HG02678 (cell line): ENCODE measurements around the gene LCE3C.
"Not testable (repeated sequence)": the region's sequence is repeated elsewhere in the genome, so short reads cannot be mapped to it uniquely, and the experiment has no call there.

ENCODE experiments used
- ATAC-seq: cut with Tn5 transposase; IDR thresholded peaks from one replicate; pipeline ENCODE4 v1.9.1; 2021; ENCODE audit warnings: mild to moderate bottlenecking, moderate library complexity; ENCODE audit not compliant: unreplicated experiment

The LCE3C gene, protein sequence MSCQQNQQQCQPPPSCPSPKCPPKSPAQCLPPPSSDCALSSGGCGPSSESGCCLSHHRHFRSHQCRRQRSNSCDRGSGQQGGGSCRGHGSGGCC

DNA sequence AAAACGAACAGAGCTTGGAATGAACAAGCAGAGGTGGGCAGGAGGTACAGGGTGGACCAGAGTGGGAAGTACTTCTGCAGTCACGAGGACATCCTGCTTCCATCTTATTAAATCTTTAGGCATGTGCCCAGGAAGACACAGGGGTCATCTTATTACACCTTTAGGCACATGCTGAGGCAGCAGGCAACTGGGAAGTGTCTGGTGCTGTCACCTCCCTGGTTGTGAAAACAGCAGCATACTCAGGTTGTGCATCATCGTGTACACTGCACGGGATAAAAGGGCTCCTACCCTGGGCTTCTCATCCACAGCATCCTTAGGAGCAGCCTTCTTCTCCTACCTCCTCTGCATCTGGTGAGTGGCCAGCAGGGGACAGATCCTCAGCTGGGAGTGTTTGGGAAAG lies at the start of gene LCE3C:
TSS of gene LCE3C (plus strand) at position 301 of the 400 bp plus-strand sequence. CDS start 498 bp downstream, outside the sequence.
- ATAC-seq: no peak

DNA sequence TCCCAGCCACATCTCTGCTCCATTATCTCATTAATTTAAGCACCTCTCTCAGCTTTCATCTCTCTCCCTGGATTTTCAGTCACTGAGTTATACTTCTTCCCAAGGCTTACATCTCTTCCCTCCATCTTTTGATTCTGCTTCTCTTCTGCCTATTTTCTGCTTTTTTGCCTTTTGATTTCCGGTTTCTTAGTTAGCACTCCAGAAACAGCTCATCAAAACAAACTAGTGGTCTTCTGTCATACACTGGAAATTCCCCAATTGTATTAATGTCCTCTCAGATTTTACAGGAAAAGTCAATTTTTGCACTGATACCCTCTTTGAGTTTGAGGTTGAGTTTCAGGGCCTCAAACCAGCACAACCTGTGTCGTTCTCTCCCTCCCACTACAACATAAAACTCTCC lies 34.9 kb upstream of the LCE3C start:
- no peak for ATAC-seq

DNA sequence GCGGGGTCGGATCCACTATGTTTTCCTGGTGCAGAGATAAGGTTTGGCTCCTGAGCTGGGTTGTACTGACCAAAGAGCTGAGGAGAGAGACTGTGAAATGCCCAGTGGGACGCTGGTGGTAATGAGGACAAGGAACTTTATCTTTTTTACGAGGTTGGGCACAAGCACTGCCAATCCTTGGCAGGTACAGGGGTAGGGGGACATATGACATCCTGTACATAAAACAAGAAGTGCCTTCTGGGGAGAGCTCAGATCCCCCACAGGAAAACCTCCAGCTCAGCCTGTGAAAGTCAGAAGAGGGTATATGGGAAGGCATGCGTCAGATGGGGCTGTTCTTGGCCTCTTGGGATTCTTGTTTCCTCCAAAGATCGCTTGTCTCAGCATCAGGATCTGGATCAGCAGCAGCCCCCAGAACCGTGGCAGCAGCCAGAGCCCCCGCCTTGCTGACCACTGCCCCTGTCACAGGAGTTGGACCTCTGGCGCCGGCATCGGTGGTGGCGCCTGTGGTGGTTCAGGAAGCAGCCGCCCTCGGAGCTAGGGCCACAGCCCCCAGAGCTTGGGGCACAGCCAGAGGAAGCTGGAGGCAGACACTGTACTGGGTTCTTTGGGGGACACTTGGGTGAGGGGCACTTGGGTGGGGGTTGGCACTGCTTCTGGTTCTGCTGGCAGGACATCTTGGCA lies 34.4 kb upstream of the LCE3C start:
- ATAC-seq: no peak

DNA sequence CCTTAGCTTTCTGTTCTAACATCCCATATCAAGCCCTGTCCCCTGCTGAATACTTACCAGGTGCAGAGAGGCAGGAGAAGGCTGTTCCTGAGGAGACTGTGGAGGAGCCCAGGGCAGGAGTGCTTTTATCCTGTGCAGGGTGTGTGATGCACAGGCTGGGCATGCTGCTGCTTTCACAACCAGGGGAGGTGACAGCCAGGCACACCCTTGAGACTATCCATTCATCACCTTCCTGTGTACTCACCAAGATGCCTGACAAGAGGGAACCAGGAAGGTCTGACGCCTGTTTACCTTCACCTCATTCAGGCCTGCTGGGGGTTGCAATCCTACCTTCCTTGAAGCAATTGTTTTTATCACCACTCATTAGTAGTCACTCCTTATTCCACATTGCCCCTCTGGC lies 33.4 kb upstream of the LCE3C start, which contains the start of gene LCE3E:
TSS of gene LCE3E (minus strand) at position 100 of the 400 bp plus-strand sequence. CDS start 572 bp downstream, outside the sequence.
- no peak for ATAC-seq

DNA sequence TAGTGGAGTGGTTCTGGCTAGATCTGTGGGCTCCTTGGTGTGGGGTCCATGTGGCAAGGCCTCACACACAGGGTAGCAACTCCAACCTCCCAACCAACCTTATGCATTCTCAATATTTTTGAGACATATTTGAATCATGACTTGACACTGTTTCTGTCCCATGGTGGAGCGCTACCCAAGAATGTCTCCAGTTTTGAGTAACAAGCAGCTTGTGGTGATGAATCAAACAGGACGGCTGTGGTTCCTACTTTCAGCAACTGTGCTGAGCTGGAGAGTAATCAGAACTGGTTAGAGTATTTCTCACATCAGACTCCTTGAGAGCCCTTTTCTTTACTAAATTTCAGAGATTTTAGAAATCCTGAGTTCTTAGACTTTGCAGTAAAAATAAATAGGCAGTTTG lies 22.9 kb upstream of the LCE3C start:
- ATAC-seq: no peak

DNA sequence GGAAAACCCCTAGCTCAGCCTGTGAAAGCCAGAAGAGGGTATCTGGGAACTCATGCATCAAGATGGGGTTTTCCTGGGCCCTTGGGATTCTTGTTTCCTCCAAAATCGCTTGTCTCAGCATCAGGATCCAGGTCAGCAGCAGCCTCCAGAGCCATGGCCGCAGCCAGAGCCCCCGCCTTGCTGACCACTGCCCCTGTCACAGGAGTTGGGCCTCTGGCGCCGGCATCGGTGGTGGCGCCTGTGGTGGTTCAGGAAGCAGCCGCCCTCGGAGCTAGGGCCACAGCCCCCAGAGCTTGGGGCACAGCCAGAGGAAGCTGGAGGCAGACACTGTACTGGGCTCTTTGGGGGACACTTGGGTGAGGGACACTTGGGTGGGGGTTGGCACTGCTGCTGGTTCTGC lies 20.5 kb upstream of the LCE3C start:
- ATAC-seq: not testable (repeated sequence)

DNA sequence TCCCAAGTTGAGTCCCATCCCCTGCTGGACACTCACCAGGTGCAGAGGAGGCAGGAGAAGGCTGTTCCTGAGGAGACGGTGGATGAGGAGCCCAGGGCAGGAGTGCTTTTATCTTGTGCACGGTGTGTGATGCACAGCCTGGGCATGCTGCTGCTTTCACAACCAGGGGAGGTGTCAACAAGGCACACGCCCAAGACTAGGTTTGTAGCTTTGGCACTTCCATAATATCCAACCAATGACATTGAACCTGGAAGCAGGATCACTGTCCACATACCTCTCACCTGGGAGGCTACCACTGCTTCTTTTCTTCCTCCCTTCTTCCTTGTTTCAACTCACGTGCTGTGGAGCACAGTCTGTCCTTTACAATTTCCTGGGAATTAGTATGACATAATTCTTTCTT lies 19.6 kb upstream of the LCE3C start, which contains the start of gene LCE3D:
TSS of gene LCE3D (minus strand) at position 84 of the 400 bp plus-strand sequence. CDS start 580 bp downstream, outside the sequence.
- ATAC-seq: no peak

DNA sequence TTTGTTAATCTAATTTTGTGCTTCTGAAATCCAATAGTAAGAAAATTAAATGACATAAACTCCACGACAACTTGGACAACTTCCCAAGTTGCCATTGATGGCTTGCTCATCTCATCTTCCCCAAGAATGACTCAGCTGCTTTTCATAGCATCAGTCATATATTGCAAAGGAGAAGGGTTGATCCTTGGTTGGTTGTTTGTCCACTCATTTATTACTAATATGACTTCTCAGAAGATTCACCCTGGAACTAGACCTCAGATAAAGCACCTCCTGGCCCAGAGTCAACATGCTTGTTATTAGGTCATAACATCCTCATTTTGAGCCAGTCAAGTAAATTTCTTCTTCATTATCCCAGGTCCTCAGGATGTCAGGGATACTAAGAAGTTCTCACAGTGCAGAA lies 17.4 kb upstream of the LCE3C start:
- no peak for ATAC-seq

DNA sequence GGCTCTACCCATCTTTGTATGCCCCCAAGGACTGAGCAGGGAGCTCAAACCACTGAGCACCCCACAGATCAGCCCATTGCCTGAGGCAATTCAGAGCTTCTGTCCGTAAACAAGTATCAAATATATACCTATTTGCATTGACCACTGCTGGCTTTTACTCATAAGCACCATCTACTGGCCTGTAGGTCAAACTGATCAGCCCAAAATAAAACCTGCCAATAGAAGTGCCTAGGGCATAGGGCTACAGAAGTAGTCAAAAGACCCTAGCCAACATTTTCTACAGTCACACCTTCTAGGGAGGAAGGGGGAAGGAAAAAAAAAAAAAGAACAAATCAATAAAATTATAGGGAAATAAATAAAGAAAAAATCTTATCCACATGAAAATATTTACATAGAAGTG lies 14.4 kb upstream of the LCE3C start:
- no peak for ATAC-seq

DNA sequence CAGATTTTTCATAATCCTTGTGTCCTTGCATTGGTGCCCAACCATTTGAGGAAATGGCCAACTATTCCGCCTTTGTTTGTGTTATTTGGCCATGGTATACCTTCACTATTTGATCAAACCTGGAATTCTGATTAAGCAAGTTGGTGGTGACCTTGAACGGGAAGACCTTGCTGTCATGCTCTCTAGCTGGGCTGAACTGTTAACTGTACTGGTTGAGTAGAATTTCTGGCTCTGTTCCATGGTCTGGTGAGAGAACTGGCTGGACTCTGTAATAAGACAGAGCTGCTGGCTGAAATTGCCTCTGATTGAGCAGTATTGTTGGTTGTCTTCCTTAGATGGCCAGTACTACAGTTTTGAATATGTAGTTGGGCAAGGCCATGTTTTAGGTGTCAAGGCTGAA lies 3.0 kb upstream of the LCE3C start:
- ATAC-seq: no peak

DNA sequence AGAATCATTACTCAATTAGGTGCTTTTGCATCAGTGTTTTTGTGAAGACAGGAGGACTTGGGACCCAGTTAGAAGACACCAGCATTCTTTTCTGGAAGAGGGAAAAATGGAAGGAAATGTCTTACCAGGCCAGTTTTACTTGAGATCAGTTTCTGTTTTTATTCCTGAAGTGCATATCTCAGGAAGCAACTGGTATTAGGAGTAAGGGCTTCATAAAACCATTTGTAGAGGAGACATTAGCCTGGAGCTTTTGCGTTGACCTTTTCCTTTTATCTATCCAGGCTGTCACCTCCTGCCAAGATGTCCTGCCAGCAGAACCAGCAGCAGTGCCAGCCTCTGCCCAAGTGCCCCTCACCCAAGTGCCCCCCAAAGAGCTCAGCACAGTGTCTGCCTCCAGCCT lies 13.5 kb downstream of the LCE3C start, which contains the start of gene LCE3B:
TSS of gene LCE3B (plus strand) at position 301 of the 400 bp plus-strand sequence. CDS start at position 301, 0 bp downstream.
- no peak for ATAC-seq

DNA sequence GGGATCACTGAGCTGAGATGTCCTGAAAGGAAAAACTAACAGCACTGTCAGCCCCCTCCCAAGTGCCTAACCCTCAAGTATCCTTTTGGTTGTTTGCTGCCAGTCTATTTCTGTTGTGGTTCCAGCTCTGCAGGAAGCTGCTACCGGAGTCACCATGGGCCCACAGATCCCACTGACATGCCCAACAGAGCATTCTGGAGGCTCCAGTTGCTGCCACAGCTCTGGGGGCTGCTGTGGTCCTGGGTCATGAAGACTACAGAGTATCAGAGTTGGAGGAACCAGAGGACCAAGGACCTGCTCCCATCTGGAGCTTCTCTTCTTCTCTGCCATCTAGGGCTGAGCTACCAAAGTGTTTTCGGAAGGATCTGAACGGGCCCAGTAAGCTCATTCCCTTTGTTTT lies 22.0 kb downstream of the LCE3C start:
- no peak for ATAC-seq

DNA sequence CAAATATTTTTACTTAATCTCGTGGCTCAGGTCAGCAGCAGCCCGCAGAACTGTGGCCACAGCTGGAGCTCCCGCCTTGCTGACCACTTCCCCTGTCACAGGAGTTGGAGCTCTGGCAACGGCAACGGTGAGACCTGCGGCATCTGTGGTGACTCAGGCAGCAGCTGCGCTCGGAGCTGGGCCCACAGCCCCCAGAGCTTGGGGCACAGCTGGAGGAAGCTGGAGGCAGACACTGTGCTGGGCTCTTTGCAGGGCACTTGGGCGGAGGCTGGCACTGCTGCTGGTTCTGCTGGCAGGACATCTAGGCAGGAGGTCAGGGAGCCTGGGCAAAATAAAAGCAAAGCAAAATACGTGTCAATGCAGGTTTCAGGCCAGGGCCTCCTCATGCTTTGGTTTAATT lies 22.8 kb downstream of the LCE3C start, which contains the start of gene LCE3A:
TSS of gene LCE3A (minus strand) at position 301 of the 400 bp plus-strand sequence. CDS start at position 301, 0 bp downstream.
- ATAC-seq: no peak

DNA sequence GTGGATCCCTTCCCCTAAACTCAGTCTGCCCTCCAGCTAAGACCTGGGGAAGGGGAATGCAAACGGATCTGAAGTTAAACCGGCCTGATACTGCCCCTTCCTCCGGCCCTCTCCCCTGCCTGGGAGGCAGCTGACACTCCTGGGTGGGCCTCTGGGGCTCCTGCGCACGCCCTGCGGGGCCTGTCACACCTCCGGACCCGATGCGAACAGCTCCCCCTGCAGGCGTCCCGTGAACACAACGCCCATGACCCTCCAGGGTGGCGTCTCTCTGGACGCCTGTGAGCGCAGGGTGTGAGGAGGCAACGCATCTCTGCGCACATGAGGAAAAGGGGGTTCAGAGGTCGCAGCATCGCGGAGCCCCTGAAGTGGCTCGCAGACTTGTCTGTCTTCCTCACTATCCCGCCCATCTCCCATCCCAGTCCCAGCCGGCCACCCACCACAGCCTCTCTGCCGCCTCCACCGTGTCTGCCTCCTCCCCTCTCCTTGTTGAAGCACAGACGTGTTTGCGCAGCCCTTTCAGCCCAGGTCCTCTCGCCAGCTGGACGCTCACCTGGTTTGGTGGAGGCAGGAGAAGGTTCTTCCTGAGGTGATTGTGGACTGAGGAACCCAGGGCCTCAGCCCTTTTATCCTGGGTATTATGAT lies 23.3 kb downstream of the LCE3C start:
- no peak for ATAC-seq

DNA sequence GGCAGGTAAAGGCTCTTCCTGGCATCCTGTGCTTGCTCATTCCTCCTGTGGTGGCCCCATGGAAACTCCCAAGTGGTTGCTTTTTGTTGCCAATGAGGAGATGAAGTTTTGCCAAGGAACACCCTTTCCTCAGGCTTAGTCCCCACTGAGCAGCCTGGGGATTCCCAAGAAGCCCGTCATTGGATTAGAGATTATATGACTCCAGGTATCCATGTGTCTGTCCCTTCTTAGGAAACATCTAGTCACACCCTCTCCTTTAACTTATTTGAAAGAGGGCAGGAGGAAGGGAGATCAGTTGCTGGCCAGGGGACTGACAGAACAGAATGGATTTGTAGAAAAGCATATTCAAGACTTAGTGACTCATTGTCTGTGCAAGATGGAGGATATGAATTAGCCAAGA lies 26.7 kb downstream of the LCE3C start:
- ATAC-seq: no peak

DNA sequence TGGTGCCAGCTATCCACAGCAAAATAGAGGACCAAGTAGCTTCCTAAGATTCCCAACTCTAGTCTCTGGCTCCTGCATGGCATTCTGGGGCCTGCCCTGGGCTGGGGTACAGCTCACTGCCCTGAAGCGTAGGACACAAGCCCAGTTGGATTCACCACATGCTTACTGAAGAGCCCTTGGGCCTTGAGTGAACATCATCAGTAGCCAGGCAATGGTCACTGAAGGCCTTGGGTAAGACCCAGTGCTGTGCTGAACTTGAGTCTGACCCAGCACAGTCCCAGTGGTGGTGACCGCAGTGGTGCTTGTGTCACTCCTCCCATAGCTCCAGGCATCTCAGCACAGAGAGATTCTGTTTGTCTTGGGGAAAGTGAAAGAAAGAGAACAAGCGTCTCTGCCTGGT lies 30.6 kb downstream of the LCE3C start:
- no peak for ATAC-seq

DNA sequence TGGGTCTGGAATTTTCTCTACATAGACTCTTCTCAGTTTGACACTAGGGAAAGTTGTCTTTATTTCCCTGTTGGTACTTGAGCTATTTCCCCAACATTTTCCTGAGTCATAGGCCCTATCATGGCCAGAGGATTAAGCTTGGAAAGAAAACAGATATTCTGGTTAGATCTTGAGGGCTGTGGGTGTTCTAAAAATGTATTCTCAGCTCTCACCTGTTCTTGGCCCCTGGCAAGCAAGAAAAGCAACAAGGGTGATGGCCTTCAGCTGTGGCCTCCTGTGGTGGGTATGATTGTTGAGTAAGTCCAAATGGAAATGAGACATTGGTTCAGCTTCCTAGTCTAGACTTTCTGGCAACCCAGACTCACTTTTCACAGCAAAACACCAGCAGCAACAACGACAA lies 40.3 kb downstream of the LCE3C start:
- no peak for ATAC-seq

DNA sequence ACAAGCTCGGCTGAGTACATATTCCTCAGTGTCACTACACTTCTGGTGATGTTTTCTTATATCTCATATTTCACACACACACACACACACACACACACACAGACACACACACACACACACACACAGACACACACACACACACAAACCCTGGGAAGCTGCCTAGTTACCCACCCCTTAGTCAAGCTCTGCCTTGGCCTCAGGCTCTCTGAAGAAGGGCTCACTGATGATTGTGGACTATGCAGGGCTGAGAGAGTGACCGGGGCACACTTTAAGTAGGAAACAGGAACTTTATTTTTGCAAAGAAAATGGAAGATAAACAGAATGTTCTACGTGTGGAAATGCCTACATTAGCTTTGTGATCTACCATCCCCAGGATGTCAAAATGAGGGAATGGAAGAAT lies 43.9 kb downstream of the LCE3C start:
- ATAC-seq: no peak

DNA sequence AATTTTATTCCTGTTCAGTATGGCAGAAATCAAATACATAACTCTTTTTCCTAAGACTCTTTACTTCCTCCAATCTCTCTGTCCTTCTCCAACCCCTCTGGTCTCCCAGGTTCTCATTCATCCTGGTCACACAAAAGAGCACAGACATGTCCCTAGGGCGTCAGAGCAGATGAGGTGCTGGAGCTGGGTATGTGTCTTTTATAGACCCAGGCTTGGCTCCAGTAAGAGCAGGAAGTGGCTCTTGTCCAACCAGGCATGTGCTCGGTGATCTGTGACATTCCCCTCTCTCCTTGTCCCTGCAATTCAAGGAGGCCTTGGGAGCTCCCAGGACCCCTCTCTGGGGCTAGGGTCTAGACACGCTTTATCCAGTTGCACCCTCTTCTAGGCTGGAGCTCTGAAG lies 45.1 kb downstream of the LCE3C start:
- no peak for ATAC-seq

DNA sequence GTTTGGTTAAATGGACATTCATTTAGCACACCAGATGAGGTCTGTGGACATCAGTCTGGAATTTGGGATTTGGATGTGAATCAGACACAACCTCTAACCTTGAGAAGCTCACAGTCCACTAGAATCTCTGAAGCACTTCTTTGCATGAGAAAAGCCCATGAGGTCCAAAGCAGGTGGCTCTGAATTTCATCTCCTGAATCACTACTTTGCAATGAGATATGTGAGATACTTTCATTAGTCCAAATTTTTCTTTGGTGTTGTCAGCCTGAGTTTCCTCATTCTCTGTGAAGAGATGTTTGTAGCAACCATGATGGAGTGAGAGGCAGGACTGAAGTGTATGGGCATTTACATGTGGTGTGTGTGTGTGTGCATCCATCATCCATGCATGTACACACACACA lies 46.6 kb downstream of the LCE3C start:
- no peak for ATAC-seq
